GM21717 (cell line): Measurements from ENCODE around the gene SLCO2A1.

Source experiments
- ATAC-seq: cut with Tn5 transposase; IDR thresholded peaks from one replicate; pipeline ENCODE4 v1.9.1; 2021; ENCODE audit warnings: mild to moderate bottlenecking, moderate library complexity; ENCODE audit not compliant: unreplicated experiment

SLCO2A1 gene

DNA sequence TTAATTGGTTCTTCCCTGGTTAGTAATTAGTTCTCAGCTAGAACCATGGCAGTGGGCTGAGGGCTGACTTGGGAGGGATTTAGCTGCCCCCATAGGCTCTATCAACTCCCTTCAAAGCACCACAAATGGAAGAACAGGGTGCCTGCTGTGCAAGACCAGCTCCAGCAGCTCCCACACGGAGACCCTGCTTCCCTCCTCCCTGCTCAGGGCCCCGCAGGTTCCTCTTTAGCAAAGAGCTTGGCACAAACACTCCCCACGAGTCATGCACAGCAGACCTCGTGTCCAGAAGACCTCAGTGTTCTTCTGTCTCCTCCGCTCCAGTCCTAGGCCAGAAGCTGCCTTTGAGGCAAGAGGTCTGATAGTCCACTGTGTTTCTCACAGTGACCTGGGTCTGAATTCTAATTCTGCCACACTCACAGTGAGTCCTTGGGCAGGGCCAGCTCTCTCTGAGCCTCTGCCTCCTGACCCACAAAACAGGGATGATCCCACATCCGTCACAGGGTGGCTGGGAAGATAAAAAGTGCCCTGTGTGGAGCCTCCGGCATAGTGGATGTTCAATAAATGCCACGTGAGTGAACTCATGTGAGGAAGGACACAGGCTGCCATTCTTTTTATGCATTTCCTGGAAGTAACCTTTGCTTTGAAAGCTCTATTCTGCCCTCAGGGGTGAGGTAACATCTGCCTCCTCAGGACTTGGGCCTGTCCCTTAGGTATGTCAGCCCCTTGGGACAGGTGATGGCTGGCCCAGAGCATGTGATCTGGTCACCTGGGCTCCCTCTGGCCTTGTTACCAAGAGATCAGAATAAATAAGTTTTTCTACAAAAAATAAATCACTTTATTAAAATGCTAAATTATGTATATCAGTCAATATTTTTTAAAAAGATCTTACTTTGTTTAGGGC, 141.7 kb downstream of the SLCO2A1 start:
- no peak for ATAC-seq

- ATAC-seq, result no peak
These were observed 142.5 kb downstream of the SLCO2A1 start for GRCh38 chr3:133887074-133887802.

DNA sequence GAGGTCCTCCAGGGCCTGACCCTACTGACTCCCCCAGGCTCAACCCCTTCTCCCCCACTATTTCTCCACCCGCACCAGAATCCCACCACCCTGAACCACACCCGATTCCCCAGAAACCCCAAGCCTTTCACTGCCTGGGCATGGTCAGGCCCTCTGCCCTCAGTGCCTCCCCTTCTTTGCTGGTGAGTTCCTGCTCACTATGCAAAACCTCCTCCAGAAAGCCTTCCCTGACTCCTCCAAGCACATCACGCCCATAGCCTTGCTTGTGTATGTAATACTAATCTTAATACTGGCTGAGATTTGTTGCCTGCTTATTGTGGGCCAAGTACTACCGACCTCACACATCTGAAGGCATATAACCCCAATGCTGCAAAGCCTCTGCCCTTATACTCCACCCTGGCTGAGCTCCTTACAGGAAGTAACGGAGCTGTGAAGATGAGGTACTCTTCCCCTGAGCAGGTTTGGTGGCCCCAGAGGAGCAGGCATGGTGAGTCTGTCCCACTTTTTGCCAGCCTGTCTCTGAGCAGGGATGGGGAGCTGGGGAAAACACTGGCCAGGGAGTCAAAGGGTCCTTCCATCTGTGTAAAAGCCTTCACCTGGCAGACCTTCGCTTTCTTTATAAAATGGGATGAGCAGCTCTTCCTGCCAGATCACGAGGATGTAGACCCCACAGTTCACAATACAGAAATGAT, 143.5 kb downstream of the SLCO2A1 start:
- no peak for ATAC-seq

DNA sequence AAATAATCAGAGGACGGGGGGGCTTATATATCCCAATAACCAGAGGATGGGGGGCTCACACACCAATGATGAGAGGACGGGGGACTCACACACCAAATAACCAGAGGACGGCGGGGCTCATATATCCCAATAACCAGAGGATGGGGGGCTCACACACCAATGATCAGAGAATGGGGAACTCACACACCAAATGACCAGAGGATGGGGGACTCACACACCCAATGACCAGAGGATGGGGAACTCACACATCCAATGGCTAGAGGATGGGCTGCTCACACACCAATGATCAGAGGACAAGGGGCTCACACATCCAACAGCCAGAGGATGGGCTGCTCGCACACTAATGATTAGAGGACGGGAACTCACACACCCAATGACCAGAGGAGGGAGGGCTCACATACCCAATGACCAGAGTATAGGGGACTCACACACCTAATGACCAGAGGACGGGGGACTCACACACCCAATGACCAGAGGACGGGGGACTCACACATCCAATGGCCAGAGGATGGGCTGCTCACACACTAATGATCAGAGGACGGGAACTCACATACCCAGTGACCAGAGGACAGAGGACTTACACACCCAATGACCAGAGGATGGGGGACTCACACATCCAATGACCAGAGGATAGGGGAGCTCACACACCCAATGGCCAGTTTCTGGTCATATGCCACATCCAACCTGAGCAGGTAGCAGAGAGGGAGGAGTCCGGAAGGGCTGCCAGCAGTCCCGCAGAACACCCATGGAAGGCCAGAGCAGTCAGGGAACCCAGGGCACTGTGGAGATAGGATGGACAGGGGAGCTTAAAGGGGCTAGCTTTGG, 144.6 kb downstream of the SLCO2A1 start:
- ATAC-seq, result no peak

DNA sequence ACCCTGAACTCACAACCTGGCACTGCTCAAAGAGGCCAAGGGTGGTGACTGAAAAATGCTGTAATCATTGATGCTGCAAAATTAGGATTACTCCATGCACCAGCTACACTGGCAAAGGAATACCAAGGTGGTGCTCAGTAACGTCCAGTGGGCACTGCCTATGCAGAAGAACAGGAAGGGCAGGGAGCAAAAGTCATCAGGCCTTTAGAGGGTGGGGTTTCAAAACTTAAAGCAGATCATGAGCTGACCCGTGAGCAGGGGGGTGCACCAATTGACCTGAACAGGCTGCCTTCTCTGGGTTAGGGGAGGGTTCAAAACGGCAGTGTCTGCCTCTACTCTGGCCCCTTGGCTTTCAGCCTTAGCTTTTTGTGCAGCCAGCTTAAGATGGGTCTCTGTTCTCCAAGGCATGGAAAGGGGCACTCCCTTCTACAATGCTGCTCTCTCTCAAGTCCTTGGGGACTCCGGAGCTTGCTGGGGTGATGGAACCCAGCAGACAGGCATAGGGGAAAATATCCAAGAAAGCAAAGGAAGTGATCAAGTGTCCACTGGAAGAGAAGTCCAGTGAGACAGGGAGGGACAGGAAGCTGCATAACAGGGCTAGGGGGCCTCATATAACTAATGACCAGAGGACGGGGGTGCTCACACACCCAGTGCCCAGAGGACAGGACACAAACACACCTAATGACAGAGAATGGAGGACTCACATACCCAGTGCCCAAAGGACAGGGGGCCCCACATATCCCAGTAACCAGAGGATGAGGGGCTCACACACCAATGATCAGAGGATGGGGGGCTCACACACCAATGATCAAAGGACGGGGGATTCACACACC, 145.5 kb downstream of the SLCO2A1 start:
- no peak for ATAC-seq

DNA sequence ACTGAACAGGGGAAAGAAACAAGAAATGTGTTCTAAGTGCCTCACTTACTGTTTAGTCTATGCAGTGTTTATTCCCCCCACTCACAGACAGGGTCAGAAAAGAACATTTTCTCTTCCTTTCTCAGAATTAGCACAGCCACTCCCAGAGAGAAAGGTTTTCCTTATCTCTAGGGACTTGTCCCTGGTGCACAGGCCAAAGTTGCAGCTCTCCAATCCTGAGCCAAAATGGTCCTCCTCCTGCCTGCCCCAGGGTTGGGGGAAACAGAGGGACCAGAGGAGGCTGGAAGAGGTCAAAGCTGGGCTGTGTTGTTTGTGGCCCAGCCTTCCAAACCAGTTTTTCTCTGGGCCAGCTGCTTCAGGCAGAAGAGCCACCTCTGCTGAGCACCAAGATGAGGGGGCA, 146.1 kb downstream of the SLCO2A1 start:
- ATAC-seq, result no peak

DNA sequence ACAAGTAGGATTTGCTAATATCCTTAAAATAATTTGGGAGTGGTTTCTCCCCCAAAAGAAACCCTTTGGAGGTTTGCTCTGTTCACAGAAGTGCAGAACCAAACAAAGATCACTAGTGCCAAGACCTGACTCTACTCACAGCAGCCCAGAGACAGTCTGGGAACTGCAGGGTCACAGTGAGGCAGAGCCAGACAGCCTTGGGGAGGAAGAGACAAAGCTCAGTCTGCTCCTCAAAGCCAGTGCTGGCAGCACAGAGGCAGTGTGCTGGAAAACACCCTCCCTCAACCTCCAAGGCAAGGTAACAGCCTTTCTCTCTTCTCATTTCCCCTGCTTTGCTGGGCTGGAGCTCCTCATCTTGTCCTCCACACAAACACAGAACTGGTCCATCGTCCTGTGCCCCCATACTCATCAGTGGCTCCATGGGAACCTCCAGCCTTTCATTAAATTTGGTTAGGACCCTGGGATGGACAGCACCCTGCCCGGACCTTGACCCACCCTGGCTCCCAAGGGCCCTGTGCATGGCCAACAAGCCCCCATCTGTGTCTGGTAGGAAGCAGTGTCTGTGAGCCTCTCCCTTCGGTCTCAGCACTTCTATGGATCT, 146.6 kb downstream of the SLCO2A1 start:
- no peak for ATAC-seq

GRCh38 chr3:133881939-133882825, 147.5 kb downstream of the SLCO2A1 start:
- no peak for ATAC-seq

GRCh38 chr3:133881492-133881891, 148.2 kb downstream of the SLCO2A1 start:
- no peak for ATAC-seq

GRCh38 chr3:133880886-133881455, 148.8 kb downstream of the SLCO2A1 start:
- ATAC-seq, result no peak

DNA sequence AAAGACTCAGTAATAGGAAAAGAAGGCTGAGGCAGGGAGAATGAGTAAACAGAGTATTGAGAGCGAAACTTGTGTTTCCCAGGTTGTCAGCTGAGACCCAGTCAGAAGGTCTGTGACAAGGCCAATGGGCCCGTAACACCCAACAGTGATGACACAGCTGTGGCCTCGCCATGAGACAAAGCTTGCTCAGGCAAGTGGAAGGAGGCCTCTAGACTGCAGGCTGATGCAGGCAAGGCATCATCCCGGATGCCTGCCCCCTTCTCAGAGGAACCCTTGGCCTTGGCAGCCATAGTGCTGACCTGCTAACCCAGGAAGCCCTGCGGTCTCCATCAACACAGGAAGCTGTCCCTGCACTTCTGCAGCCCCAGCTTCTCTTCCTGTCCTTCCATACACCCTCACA, 149.4 kb downstream of the SLCO2A1 start:
- peak; percentile 76 for ATAC-seq

- ATAC-seq, result no peak
These were observed 151.2 kb downstream of the SLCO2A1 start for GRCh38 chr3:133878518-133878917.
